Activated CD4-positive, alpha-beta T cell treated with anti-CD3 and anti-CD28 coated beads for 24 hours (primary cell): ENCODE results near the gene PIGL.

Experiments used
- DNase-seq, 2 donors: peaks; one replicate each; pipeline ENCODE4 v3.0.0-alpha.2; 2020; ENCODE audit warnings: low read depth in 2 of 2

Gene PIGL

GRCh38 chr17:16353317-16354174, 136.5 kb downstream of the PIGL start, which contains the start of gene CENPV:
Gene CENPV (minus strand): TSS chr17:16353469. CDS start chr17:16353436, 33 bp downstream.
- DNase-seq: peak; percentile 50 to 51

GRCh38 chr17:16354585-16354984, 137.6 kb downstream of the PIGL start:
- no peak for DNase-seq

DNA sequence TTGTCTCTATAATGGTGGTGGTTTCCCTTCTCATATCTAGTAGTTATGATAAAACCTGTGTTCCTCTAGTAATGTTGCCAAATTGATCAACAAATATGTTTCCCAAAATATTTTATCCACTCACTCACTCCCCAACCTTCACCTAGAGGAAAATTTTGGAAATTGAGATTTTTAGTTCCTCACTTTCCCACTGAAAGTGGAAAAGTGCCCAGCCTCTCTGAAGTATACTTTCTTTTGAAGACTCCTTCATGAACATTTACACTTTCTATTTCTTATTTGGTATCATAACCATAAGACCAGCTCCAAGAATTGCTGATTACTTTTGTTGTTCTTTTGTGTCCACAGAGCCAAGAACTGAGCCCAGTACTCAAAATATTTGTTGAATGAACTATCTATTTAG, 141.4 kb downstream of the PIGL start:
- DNase-seq: no peak

DNA sequence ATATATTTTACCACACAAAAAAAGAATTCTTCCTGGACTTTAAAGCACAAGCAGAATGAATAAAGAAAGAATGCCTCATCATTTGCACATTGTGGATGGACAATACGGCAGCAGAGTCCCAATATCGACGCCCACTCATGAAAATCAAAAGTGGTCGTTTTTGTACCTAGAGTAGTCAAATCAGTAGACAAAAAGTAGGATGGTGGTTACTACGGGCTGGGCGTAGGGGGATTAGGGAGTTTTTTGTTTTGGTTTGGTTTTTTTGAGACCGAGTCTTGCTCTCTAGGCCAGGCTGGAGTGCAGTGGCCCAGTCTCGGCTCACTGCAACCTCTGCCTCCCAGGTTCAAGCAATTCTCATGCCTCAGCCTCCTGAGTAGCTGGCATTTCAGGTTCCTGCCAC, 144.9 kb downstream of the PIGL start:
- DNase-seq: no peak

- peak; percentile 61 to 76 for DNase-seq
Measured at GRCh38 chr17:16363749-16364536, 146.9 kb downstream of the PIGL start.

DNA sequence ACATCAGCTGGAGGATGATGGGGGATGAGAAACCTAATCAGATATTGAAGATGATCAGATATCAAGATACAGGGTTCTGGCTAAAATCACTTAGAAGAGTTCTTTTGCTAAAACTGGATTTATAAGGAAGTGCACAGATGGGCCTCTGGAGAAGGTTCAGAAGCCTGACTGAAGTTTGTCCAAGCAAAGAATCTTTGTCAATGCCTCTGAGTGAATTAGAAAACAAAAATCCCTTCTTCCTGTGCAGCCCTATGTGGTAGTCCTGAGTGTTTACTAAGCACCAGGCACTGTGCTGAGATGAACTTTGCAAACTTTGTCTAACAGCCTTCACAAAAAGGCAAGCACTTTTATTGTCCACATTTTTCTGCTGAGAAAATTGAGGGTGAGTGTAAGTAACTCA, 147.6 kb downstream of the PIGL start:
- DNase-seq: no peak

DNA sequence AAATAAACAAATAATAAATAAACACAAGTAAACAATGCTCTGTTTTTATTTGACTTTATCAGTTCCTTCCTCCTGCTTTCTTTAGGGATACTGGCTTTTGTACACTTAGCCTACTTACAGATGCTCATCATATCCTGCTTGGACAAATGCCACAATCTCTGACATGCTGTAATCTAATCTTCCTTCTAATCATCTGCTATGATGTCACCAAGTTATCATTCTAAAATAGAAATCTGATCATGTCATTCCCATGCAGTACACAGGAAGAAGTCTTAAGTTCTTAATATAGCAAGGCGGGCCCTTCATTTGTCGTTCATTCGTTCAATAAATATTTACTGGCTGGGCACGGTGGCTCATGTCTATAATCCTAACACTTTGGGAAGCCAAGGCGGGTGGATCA, 154.7 kb downstream of the PIGL start:
- DNase-seq: no peak

- no peak for DNase-seq
Measured at GRCh38 chr17:16374146-16374938, 157.3 kb downstream of the PIGL start.
